ENCODE data around the gene SLC36A3. TPM values are rescaled to one million over a fixed set of nuclear protein-coding genes. Genes with fewer than 3 reads are reported as not detected.

The SLC36A3 gene
- not detected in 5 replicates for total RNA-seq (2022; extraction: Qiagen RNA extraction)

DNA sequence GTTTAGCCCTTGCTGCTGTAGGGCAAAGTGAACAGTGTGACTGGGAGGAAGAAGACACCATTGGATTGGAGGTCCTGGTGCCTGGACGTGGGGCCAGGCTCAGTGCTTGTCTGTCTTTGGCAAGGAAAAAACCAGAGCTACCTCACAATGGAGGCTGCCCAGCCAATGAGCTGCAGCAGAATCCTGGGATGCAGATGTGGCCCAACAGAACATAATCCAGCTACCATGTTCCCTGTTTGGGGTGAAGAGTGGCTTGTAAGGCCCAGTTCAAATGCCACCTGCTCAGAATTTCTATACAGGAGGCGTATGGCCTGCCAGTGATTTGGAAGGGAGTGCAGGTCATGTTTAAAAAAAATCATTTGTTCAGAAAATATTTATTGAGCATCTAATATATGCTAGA, at the start of gene SLC36A3:
TSS of gene SLC36A3 (minus strand) at position 101 of the 400 bp plus-strand sequence. CDS start 412 bp downstream, outside the sequence.

DNA sequence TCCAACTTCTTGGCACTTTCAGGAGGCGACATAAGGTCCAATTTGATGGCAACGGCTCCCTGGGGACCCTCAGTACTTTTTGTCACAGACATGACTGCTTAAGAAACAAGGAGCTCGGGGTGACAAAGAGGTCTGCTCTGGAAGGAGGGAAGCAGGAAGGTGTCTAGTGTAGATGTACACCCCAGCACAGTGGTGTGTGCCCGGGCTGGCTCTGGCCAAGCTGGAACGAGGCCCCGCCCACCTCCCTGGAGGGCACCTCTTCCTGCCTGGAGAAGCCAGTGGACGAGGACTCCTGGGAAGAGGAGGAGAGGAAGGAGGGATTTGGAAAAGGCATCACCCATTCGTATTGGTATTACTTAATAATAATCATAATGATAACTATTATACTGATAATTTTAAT, 43.8 kb upstream of the SLC36A3 start, which contains the start of gene SLC36A2:
TSS of gene SLC36A2 (minus strand) at position 191 of the 400 bp plus-strand sequence. CDS start at position 92, 99 bp downstream.

DNA sequence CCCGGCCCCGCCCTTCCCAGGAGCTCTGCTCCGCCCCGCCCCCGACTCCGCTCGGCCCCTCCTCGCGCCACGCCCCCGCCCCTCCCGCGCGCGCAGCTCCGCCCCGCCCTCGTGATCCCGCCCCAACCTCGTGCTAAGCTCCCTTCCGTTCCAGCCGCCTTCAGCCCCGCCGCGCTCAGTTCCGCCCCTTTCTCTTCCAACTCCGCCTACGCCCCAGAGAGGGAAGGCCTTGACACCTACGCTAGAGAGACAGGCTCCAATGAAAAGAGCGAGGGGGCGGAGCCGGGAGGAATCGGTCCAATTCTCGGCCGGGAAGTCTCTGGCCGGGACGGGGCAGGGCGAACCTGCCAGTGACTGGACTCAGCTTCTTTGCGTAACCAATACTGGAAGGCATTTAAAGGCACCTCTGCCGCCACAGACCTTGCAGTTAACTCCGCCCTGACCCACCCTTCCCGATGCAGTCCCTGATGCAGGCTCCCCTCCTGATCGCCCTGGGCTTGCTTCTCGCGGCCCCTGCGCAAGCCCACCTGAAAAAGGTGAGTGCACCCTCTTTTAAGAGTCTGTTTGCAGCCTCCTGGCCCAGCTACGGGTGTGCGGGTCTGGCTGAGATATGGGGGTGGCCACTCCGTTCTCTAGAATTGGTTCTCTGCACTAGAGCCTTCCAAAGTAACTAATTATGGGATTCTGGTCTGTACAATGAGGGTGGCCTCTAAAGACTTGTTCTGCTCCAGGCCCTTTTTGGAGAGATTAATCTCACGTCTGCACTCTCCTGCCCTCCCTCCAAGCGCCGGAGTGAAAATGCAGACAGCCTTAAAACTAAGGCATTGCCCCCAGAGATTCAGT, 50.6 kb downstream of the SLC36A3 start, which contains the start of gene GM2A:
TSS of gene GM2A (plus strand) at position 424 of the 843 bp plus-strand sequence. CDS start at position 456, 32 bp downstream.

Other genes starting within 250 kb of the SLC36A3 start
- gene TNIP1, start 222.7 kb downstream of the SLC36A3 start, total RNA-seq (2022; extraction: Qiagen RNA extraction), result 121 to 144 TPM (median 134 TPM) in 5 replicates
- 36.3 to 42.8 TPM (median 40.1 TPM) in 5 replicates for gene ANXA6, start 146.0 kb downstream of the SLC36A3 start, total RNA-seq (2022; extraction: Qiagen RNA extraction)
- gene CCDC69, start 79.7 kb downstream of the SLC36A3 start, total RNA-seq (2022; extraction: Qiagen RNA extraction), result 1.3 to 1.9 TPM (median 1.7 TPM) in 5 replicates
- gene GM2A, start 50.6 kb downstream of the SLC36A3 start, total RNA-seq (2022; extraction: Qiagen RNA extraction), result 15.7 to 18.1 TPM (median 16.3 TPM) in 5 replicates
- gene SLC36A2, start 43.8 kb upstream of the SLC36A3 start, total RNA-seq (2022; extraction: Qiagen RNA extraction), result not detected in 5 replicates
- 9.0 to 10.4 TPM (median 9.5 TPM) in 5 replicates for gene SLC36A1, start 143.8 kb upstream of the SLC36A3 start, total RNA-seq (2022; extraction: Qiagen RNA extraction)

All from A549 treated with CORT108297 at 1 μM for 4 hours (cell line).